IMR-90 (cell line): ENCODE results near the gene PCMTD2. TPM values are rescaled to one million over a fixed set of nuclear protein-coding genes. Genes with fewer than 3 reads are reported as not detected.

Source experiments
- ATAC-seq: fragments of 200-7000 bp; cut with Tn5 transposase; 2 replicates; pipeline ENCODE4 v1.9.1; 2020; ENCODE audit warnings: low read depth, mild to moderate bottlenecking, moderate library complexity
- BruUV-seq: library from RNA; stranded (reverse); fragments of 400-500 nt; replicated peaks from 2 replicates; lab custom pipeline; 2021; lab: Mats Ljungman, UMichigan
- CTCF ChIA-PET: fragments of 300-600 bp; formaldehyde crosslinking; extraction: SDS; loops from one replicate; lab custom pipeline; 2021; ENCODE audit warnings: antibody characterized with exemption; lab: Yijun Ruan, JAX
- POLR2A ChIA-PET: fragments of 300-600 bp; sonication (Branson Sonifier 250); formaldehyde crosslinking; loops from one replicate; lab custom pipeline; 2022; ENCODE audit warnings: antibody characterized with exemption; ENCODE audit not compliant: unreplicated experiment; lab: Charles Lee
- DNase-seq: peaks from one replicate; pipeline ENCODE4 v3.0.0; 2013
- H2AFZ ChIP-seq: replicated peaks from 2 replicates; pipeline ENCODE3; 2013; ENCODE audit warnings: low read length, mild to moderate bottlenecking; ENCODE audit not compliant: poor library complexity
- H2AK5ac ChIP-seq: 2 replicates; pipeline ENCODE4 v1.6.1; 2013; ENCODE audit warnings: low read depth, low read length, inconsistent platforms
- H2AK9ac ChIP-seq: replicated peaks from 2 replicates; pipeline ENCODE3; 2013; ENCODE audit warnings: mild to moderate bottlenecking, low read depth, low read length, moderate library complexity; ENCODE audit not compliant: poor library complexity
- H2BK120ac ChIP-seq: 2 replicates; pipeline ENCODE4 v1.6.1; 2013; ENCODE audit warnings: low read depth, low read length, inconsistent platforms
- H2BK15ac ChIP-seq: 3 replicates; pipeline ENCODE4 v1.6.1; 2013; ENCODE audit warnings: low read depth, low read length, inconsistent platforms
- H2BK20ac ChIP-seq: 2 replicates; pipeline ENCODE4 v1.6.1; 2013; ENCODE audit warnings: low read depth, mild to moderate bottlenecking, inconsistent platforms, low read length, moderate library complexity
- H2BK5ac ChIP-seq: 2 replicates; pipeline ENCODE4 v1.6.1; 2013; ENCODE audit warnings: mild to moderate bottlenecking, low read depth, low read length, inconsistent platforms; ENCODE audit not compliant: poor library complexity, severe bottlenecking
- H3K14ac ChIP-seq: replicated peaks from 2 replicates; pipeline ENCODE4 v1.6.1; 2013; ENCODE audit warnings: low read depth, low read length, inconsistent platforms
- H3K18ac ChIP-seq: 2 replicates; pipeline ENCODE4 v1.6.1; 2013; ENCODE audit warnings: low read depth, low read length, control low read depth
- H3K23ac ChIP-seq: 2 replicates; pipeline ENCODE4 v1.6.1; 2013; ENCODE audit warnings: low read depth, low read length, inconsistent platforms
- H3K27ac ChIP-seq: 2 replicates; pipeline ENCODE4 v1.5.1; 2013; ENCODE audit warnings: mild to moderate bottlenecking, control low read depth, low read length; ENCODE audit not compliant: insufficient read depth
- H3K27me3 ChIP-seq: 2 replicates; pipeline ENCODE4 v1.6.1; 2013; ENCODE audit warnings: low read length; ENCODE audit not compliant: control insufficient read depth, insufficient read depth
- H3K36me3 ChIP-seq: 2 replicates; pipeline ENCODE4 v1.6.1; 2013; ENCODE audit warnings: low read length, mixed read lengths; ENCODE audit not compliant: control insufficient read depth, insufficient read depth
- H3K4ac ChIP-seq: 2 replicates; pipeline ENCODE4 v1.6.1; 2013; ENCODE audit warnings: low read depth, low read length, inconsistent platforms
- H3K4me1 ChIP-seq: 2 replicates; pipeline ENCODE4 v1.6.1; 2013; ENCODE audit warnings: low read length, mixed read lengths; ENCODE audit not compliant: control insufficient read depth, insufficient read depth
- H3K4me2 ChIP-seq: 2 replicates; pipeline ENCODE4 v1.6.1; 2013; ENCODE audit warnings: low read depth, mild to moderate bottlenecking, control low read depth, low read length, moderate library complexity
- H3K4me3 ChIP-seq: 2 replicates; pipeline ENCODE4 v1.5.1; 2013; ENCODE audit warnings: low read depth, mild to moderate bottlenecking, control low read depth, low read length, moderate library complexity; ENCODE audit not compliant: insufficient read depth
- H3K56ac ChIP-seq: 2 replicates; pipeline ENCODE4 v1.6.1; 2013; ENCODE audit warnings: low read length, inconsistent platforms; ENCODE audit not compliant: insufficient read depth; ENCODE audit errors: extremely low read depth
- H3K79me1 ChIP-seq, 2 experiments: 2 replicates each; pipeline ENCODE4 v1.6.1; 2013; ENCODE audit warnings: low read length in 2 of 2, inconsistent platforms in 1 of 2, low read depth in 1 of 2
- H3K9ac ChIP-seq: 2 replicates; pipeline ENCODE4 v1.6.1; 2013; ENCODE audit warnings: low read depth, low read length, control low read depth
- H3K9me1 ChIP-seq: 2 replicates; pipeline ENCODE4 v1.6.1; 2013; ENCODE audit warnings: low read length, inconsistent platforms; ENCODE audit not compliant: insufficient read depth
- H3K9me3 ChIP-seq: 2 replicates; pipeline ENCODE4 v1.6.1; 2013; ENCODE audit warnings: low read length; ENCODE audit not compliant: control insufficient read depth, insufficient read depth
- H4K20me1 ChIP-seq: 2 replicates; pipeline ENCODE4 v1.6.1; 2013; ENCODE audit warnings: low read length, inconsistent platforms; ENCODE audit not compliant: insufficient read depth
- H4K5ac ChIP-seq: 2 replicates; pipeline ENCODE4 v1.6.1; 2013; ENCODE audit warnings: mild to moderate bottlenecking, low read depth, low read length, control low read depth
- H4K8ac ChIP-seq, 2 experiments: 2 replicates each; pipeline ENCODE4 v1.6.1; 2013; ENCODE audit warnings: low read depth in 2 of 2, low read length in 2 of 2, control low read depth in 1 of 2, inconsistent platforms in 1 of 2
- H4K91ac ChIP-seq: 2 replicates; pipeline ENCODE4 v1.6.1; 2013; ENCODE audit warnings: low read depth, low read length, inconsistent platforms; ENCODE audit not compliant: insufficient read depth
- CTCF ChIP-seq: conservative IDR thresholded peaks from 2 replicates; pipeline ENCODE4 v1.5.1; 2012; ENCODE audit warnings: mild to moderate bottlenecking, low read depth, low read length, improper control_type of control experiment
- ELK1 ChIP-seq: fragments of 150-350 bp; IDR thresholded peaks from 2 replicates; pipeline ENCODE4 v1.6.1; 2016; ENCODE audit warnings: low read depth, mild to moderate bottlenecking, low read length, moderate library complexity, borderline replicate concordance
- FOS ChIP-seq: fragments of 150-350 bp; IDR thresholded peaks from 2 replicates; pipeline ENCODE4 v1.6.1; 2016; ENCODE audit warnings: low read depth, low read length
- MAFK ChIP-seq: IDR thresholded peaks from 2 replicates; pipeline ENCODE4 v1.6.1; 2012; ENCODE audit warnings: low read depth, low read length, improper control_type of control experiment
- MXI1 ChIP-seq: IDR thresholded peaks from 2 replicates; pipeline ENCODE4 v1.6.1; 2012; ENCODE audit warnings: low read depth, mild to moderate bottlenecking, low read length, moderate library complexity, borderline replicate concordance
- NFE2L2 ChIP-seq: fragments of 150-350 bp; IDR thresholded peaks from 2 replicates; pipeline ENCODE4 v1.6.1; 2016; ENCODE audit warnings: low read depth, mild to moderate bottlenecking, low read length
- RAD21 ChIP-seq: IDR thresholded peaks from 2 replicates; pipeline ENCODE4 v1.6.1; 2012; ENCODE audit warnings: low read length, improper control_type of control experiment
- RFX5 ChIP-seq: IDR thresholded peaks from 2 replicates; pipeline ENCODE4 v1.8.0; 2012; ENCODE audit warnings: low read depth, mild to moderate bottlenecking, low read length, moderate library complexity
- SMC3 ChIP-seq: fragments of 150-350 bp; IDR thresholded peaks from 2 replicates; pipeline ENCODE4 v1.6.1; 2016; ENCODE audit warnings: low read depth, mild to moderate bottlenecking, antibody characterized with exemption, low read length, moderate library complexity
- WGBS, 2 experiments: methylation state at CpG; one replicate each; pipeline versions ENCODE4 v1.1.5 to v1.1.7; 2013; ENCODE audit warnings: missing lambda C conversion rate in 2 of 2; ENCODE audit not compliant: insufficient read length in 1 of 2; ENCODE audit errors: extremely low coverage in 2 of 2; 5-methylcytosine and 5-hydroxymethylcytosine counted together
- dilution Hi-C: fragments of 300-500 bp; cut with HindIII; formaldehyde crosslinking; loops from one replicate; pipeline ENCODE4 v1.14.3; 2018; ENCODE audit warnings: low sequenced_read_pairs; ENCODE audit not compliant: unreplicated experiment
- in situ Hi-C: fragments of 300-500 bp; cut with MboI; formaldehyde crosslinking; loops from 3 replicates; pipeline ENCODE4 v1.14.3; 2019; ENCODE audit warnings: low sequenced_read_pairs, inconsistent platforms, mixed read lengths
- intact Hi-C: fragments of 100-400 bp; cut with micrococcal nuclease; formaldehyde crosslinking; loops from 2 replicates; pipeline ENCODE4 v1.10.0; 2022
- polyA plus RNA-seq, 3 experiments: library from polyadenylated mRNA; depleted of rRNA; stranded (reverse); fragments of >200 nt; gene quantifications; 2 replicates each; pipeline ENCODE4 v1.2.3, GENCODE V29; 2012; ENCODE audit warnings: low replicate concordance in 1 of 3
- total RNA-seq: library from RNA; depleted of rRNA; stranded (reverse); fragments of >200 nt; gene quantifications from 2 replicates; pipeline ENCODE4 v1.2.3, GENCODE V29; 2012

The PCMTD2 gene
- total and polyA plus RNA-seq, 2 of the 4 experiments (the other 2 are of a cell fraction), result 23.6 to 28.3 TPM

GRCh38 chr20:64253443-64253842, 2.1 kb upstream of the PCMTD2 start:
- TF ChIP-seq RFX5, result no peak
- no peak for TF ChIP-seq CTCF
- no peak for TF ChIP-seq SMC3
- TF ChIP-seq MAFK, result no peak
- TF ChIP-seq NFE2L2, result no peak
- no peak for TF ChIP-seq FOS
- TF ChIP-seq RAD21, result no peak
- no peak for TF ChIP-seq MXI1
- TF ChIP-seq ELK1, result no peak
- Histone ChIP-seq H3K14ac (no peak overlapping the region), H4K20me1 (no peaks in the 10 kb centered on the region), H3K4me3 (no peak overlapping the region), H2BK120ac (no peak overlapping the region), H2BK15ac (no peak overlapping the region), H2AFZ (no peak overlapping the region), H3K4ac (no peak overlapping the region), H3K9ac (no peak overlapping the region), H2BK20ac (no peak overlapping the region), H3K27ac (no peak overlapping the region), H3K18ac (no peak overlapping the region), H3K4me1 (peaks cover 10% of the 10 kb centered on the region), H3K27me3 (peaks cover 14% of the 10 kb centered on the region), H3K4me2 (no peak overlapping the region), H3K36me3 (no peaks in the 10 kb centered on the region), H4K5ac (no peak overlapping the region), H2AK5ac (no peak overlapping the region), H4K8ac (no peak overlapping the region), H2BK5ac (no peak overlapping the region), H3K23ac (no peak overlapping the region), H3K9me1 (peaks cover 3% of the 10 kb centered on the region; the same call in 1 of the 2 replicates), H3K9me3 (no peaks in the 10 kb centered on the region), H3K79me1 (peaks cover 22 to 25% of the 10 kb centered on the region in 2 experiments), H2AK9ac (no peak overlapping the region), H4K91ac (no peak overlapping the region), H3K56ac (no peak overlapping the region)
- intact Hi-C loops (no loop called here), dilution Hi-C loops (no loop called here), in situ Hi-C loops (no loop called here)
- no TSS peak for BruUV-seq
- ChIA-PET CTCF (no interaction called here), POLR2A (no interaction called here)
- ATAC-seq, result no peak
- no peak for DNase-seq
- WGBS, 2 experiments, result no CpG with 5 or more reads among the region's 4 CpGs
